Measurements from ENCODE around the gene CLEC17A.

GRCh38 chr19:14629557-14629956, 46.7 kb downstream of the CLEC17A start:
- TF ChIP-seq, protein P1, sequence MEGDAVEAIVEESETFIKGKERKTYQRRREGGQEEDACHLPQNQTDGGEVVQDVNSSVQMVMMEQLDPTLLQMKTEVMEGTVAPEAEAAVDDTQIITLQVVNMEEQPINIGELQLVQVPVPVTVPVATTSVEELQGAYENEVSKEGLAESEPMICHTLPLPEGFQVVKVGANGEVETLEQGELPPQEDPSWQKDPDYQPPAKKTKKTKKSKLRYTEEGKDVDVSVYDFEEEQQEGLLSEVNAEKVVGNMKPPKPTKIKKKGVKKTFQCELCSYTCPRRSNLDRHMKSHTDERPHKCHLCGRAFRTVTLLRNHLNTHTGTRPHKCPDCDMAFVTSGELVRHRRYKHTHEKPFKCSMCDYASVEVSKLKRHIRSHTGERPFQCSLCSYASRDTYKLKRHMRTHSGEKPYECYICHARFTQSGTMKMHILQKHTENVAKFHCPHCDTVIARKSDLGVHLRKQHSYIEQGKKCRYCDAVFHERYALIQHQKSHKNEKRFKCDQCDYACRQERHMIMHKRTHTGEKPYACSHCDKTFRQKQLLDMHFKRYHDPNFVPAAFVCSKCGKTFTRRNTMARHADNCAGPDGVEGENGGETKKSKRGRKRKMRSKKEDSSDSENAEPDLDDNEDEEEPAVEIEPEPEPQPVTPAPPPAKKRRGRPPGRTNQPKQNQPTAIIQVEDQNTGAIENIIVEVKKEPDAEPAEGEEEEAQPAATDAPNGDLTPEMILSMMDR (IDR thresholded peaks at IDR 0.05) = no peak
- TF ChIP-seq POLR2A (IDR thresholded peaks at IDR 0.05) = no peak
